A549 (cell line): Measurements from ENCODE around the gene FAM216A. TPM values are rescaled to one million over a fixed set of nuclear protein-coding genes. Genes with fewer than 3 reads are reported as not detected.

Source experiments
- ATAC-seq, 2 experiments: fragments of 200-7000 bp in 1 of 2; fragments of >200 bp in 1 of 2; cut with Nextera tagmentation in 1 of 2; cut with Tn5 transposase in 1 of 2; 3 replicates each; pipeline versions ENCODE4 v1.8.0 to v1.9.1; 2018 to 2020; ENCODE audit warnings: mild to moderate bottlenecking in 1 of 2, moderate library complexity in 1 of 2
- CTCF ChIA-PET: fragments of 300-600 bp; sonication (Branson Sonifier 250); formaldehyde crosslinking; extraction: SDS; loops from one replicate; lab custom pipeline; 2021; ENCODE audit warnings: antibody characterized with exemption, inconsistent platforms; lab: Yijun Ruan, JAX
- POLR2A ChIA-PET: fragments of 350-600 bp; formaldehyde crosslinking; extraction: SDS; loops from one replicate; lab custom pipeline; 2021; ENCODE audit warnings: antibody characterized with exemption, inconsistent platforms; lab: Yijun Ruan, JAX
- DNase-seq, 2 experiments: peaks; one replicate each; pipeline versions ENCODE4 v3.0.0 to v3.0.0-alpha.2; 2011 to 2016; ENCODE audit warnings: low read depth in 1 of 2, low spot score in 1 of 2
- FAIRE-seq: peaks from 2 replicates; lab custom pipeline; 2011; peaks lifted over from hg19 to GRCh38; lab: Jason Lieb, UNC
- H3K27ac ChIP-seq, 2 experiments: fragments of >200 bp; sonication (Bioruptor Twin); formaldehyde crosslinking; 3 replicates each; pipeline ENCODE4 v1.5.1; 2016 to 2017
- H3K4me1 ChIP-seq: fragments of >200 bp; sonication (Bioruptor Twin); formaldehyde crosslinking; 3 replicates; pipeline ENCODE4 v1.6.1; 2016
- H3K4me2 ChIP-seq: fragments of >200 bp; sonication (Bioruptor Twin); formaldehyde crosslinking; 3 replicates; pipeline ENCODE4 v1.6.1; 2016
- H3K4me3 ChIP-seq: fragments of >200 bp; sonication (Bioruptor Twin); formaldehyde crosslinking; 3 replicates; pipeline ENCODE4 v1.5.1; 2016
- H3K9me3 ChIP-seq: fragments of >200 bp; sonication (Bioruptor Twin); formaldehyde crosslinking; 3 replicates; pipeline ENCODE4 v1.6.1; 2016
- BHLHE40 ChIP-seq: IDR thresholded peaks from 2 replicates; pipeline ENCODE4 v1.6.1; 2012; ENCODE audit warnings: low read depth, low read length, inconsistent platforms
- CHD2 ChIP-seq: fragments of 150-350 bp; IDR thresholded peaks from 2 replicates; pipeline ENCODE4 v1.6.1; 2014; ENCODE audit warnings: low read length; ENCODE audit not compliant: partially characterized antibody
- CHD4 ChIP-seq: fragments of 200-600 bp; sonication (generic); IDR thresholded peaks from 2 replicates; pipeline ENCODE4 v1.6.1; 2016; ENCODE audit warnings: antibody characterized with exemption, mild to moderate bottlenecking, borderline replicate concordance
- EHF ChIP-seq: fragments of 250-450 bp; sonication (Bioruptor Pico); IDR thresholded peaks from 2 replicates; pipeline ENCODE4 v1.5.0; 2020; ENCODE audit warnings: mild to moderate bottlenecking
- EHMT2 ChIP-seq: fragments of 200-600 bp; sonication (generic); IDR thresholded peaks from 2 replicates; pipeline ENCODE4 v1.6.1; 2016; ENCODE audit warnings: antibody characterized with exemption, low read depth, mild to moderate bottlenecking, moderate library complexity
- ESRRA ChIP-seq: fragments of 150-350 bp; IDR thresholded peaks from 2 replicates; pipeline ENCODE4 v1.6.1; 2014; ENCODE audit warnings: mild to moderate bottlenecking, low read length, borderline replicate concordance
- FOXS1 ChIP-seq: fragments of 250-450 bp; sonication (Bioruptor Pico); IDR thresholded peaks from 2 replicates; pipeline ENCODE4 v1.5.0; 2020; ENCODE audit warnings: mild to moderate bottlenecking, moderate library complexity
- GATA3 ChIP-seq: IDR thresholded peaks from 2 replicates; pipeline ENCODE4 v1.6.1; 2012; ENCODE audit warnings: borderline replicate concordance
- HDAC2 ChIP-seq: fragments of 200-600 bp; sonication (generic); IDR thresholded peaks from 2 replicates; pipeline ENCODE4 v1.6.1; 2016
- HEYL ChIP-seq: fragments of 250-450 bp; sonication (Bioruptor Pico); IDR thresholded peaks from 2 replicates; pipeline ENCODE4 v1.8.0; 2021; ENCODE audit warnings: mild to moderate bottlenecking, moderate library complexity
- HOXB13 ChIP-seq: fragments of 250-450 bp; sonication (Bioruptor Pico); IDR thresholded peaks from 2 replicates; pipeline ENCODE4 v1.5.0; 2020; ENCODE audit warnings: low read depth, mild to moderate bottlenecking, moderate library complexity
- HOXB5 ChIP-seq: fragments of 250-450 bp; sonication (Bioruptor Pico); IDR thresholded peaks from 2 replicates; pipeline ENCODE4 v1.5.0; 2020; ENCODE audit warnings: mild to moderate bottlenecking, moderate library complexity
- KDM1A ChIP-seq: fragments of 200-600 bp; sonication (generic); IDR thresholded peaks from 2 replicates; pipeline ENCODE4 v1.6.1; 2016; ENCODE audit warnings: low read depth, mild to moderate bottlenecking
- KDM5A ChIP-seq: fragments of 200-600 bp; sonication (generic); IDR thresholded peaks from 2 replicates; pipeline ENCODE4 v1.6.1; 2016; ENCODE audit warnings: antibody characterized with exemption, mild to moderate bottlenecking
- MAFK ChIP-seq: fragments of 450-650 bp; IDR thresholded peaks from 2 replicates; pipeline ENCODE4 v1.6.1; 2014; ENCODE audit not compliant: partially characterized antibody
- MAZ ChIP-seq: fragments of 150-350 bp; IDR thresholded peaks from 2 replicates; pipeline ENCODE4 v1.6.1; 2014; ENCODE audit warnings: antibody characterized with exemption, low read depth, low read length, borderline replicate concordance
- NFE2L2 ChIP-seq: fragments of 150-350 bp; conservative IDR thresholded peaks from 2 replicates; pipeline ENCODE4 v1.6.1; 2014; ENCODE audit warnings: low read length
- NR3C1 ChIP-seq: fragments of >200 bp; sonication (Bioruptor Twin); formaldehyde crosslinking; IDR thresholded peaks from 3 replicates; pipeline ENCODE4 v1.6.1; 2017
- PHF8 ChIP-seq: fragments of 200-600 bp; sonication (generic); IDR thresholded peaks from 2 replicates; pipeline ENCODE4 v1.6.1; 2016; ENCODE audit warnings: low read depth, mild to moderate bottlenecking, antibody characterized with exemption, moderate library complexity, borderline replicate concordance
- POLR2AphosphoS2 ChIP-seq: conservative IDR thresholded peaks from 2 replicates; pipeline ENCODE4 v1.6.1; 2012; ENCODE audit warnings: low read length, improper control_type of control experiment, inconsistent platforms
- RNF2 ChIP-seq: fragments of 200-600 bp; sonication (generic); IDR thresholded peaks from 2 replicates; pipeline ENCODE4 v1.6.1; 2016; ENCODE audit warnings: low read depth, mild to moderate bottlenecking, antibody characterized with exemption, moderate library complexity, borderline replicate concordance
- SMC3 ChIP-seq: fragments of >200 bp; sonication (Bioruptor Twin); formaldehyde crosslinking; IDR thresholded peaks from 3 replicates; pipeline ENCODE4 v1.6.1; 2018; ENCODE audit warnings: inconsistent platforms
- TFCP2L1 ChIP-seq: fragments of 250-450 bp; sonication (Bioruptor Pico); IDR thresholded peaks from 2 replicates; pipeline ENCODE4 v1.5.0; 2021; ENCODE audit warnings: mild to moderate bottlenecking
- ZC3H11A ChIP-seq: fragments of 450-650 bp; IDR thresholded peaks from 2 replicates; pipeline ENCODE4 v1.6.1; 2014; ENCODE audit warnings: antibody characterized with exemption, mild to moderate bottlenecking
- ZNF302 ChIP-seq: fragments of 250-450 bp; sonication (Bioruptor Pico); IDR thresholded peaks from 2 replicates; pipeline ENCODE4 v1.9.0; 2021; ENCODE audit warnings: inconsistent platforms, mild to moderate bottlenecking, moderate library complexity
- ZSCAN20 ChIP-seq: fragments of 250-450 bp; sonication (Bioruptor Pico); IDR thresholded peaks from 2 replicates; pipeline ENCODE4 v1.8.0; 2022; ENCODE audit warnings: mild to moderate bottlenecking, moderate library complexity
- WGBS: methylation state at CpG from one replicate; pipeline ENCODE4 v1.1.6; 2017; ENCODE audit errors: missing lambda C conversion rate; 5-methylcytosine and 5-hydroxymethylcytosine counted together
- polyA plus RNA-seq, 4 experiments: library from polyadenylated mRNA; depleted of rRNA in 3 of 4; stranded (reverse); fragments of >200 nt; fragmentation: RNase III in 1 of 4; extraction: RNeasy Plus Mini Kit Qiagen cat#74134 plus additional on column Dnase treatment in 1 of 4; gene quantifications; 2 replicates in 3 of 4; 3 replicates in 1 of 4; pipeline ENCODE4 v1.2.3, GENCODE V29; 2011 to 2017
- TF ChIP-seq, protein P1 (sequence below): fragments of 200-600 bp; sonication (generic); IDR thresholded peaks from 2 replicates; pipeline ENCODE4 v1.6.1; 2016; ENCODE audit warnings: antibody characterized with exemption, mild to moderate bottlenecking, moderate library complexity
- TF ChIP-seq, protein P2 (sequence below): fragments of 150-350 bp; IDR thresholded peaks from 2 replicates; pipeline ENCODE4 v1.6.1; 2014; ENCODE audit warnings: low read depth, mild to moderate bottlenecking, low read length
- TF ChIP-seq, protein P3 (sequence below): fragments of 450-650 bp; IDR thresholded peaks from 2 replicates; pipeline ENCODE4 v1.6.1; 2014; ENCODE audit warnings: antibody characterized with exemption
- TF ChIP-seq, protein P4 (sequence below): fragments of 250-450 bp; sonication (Bioruptor Pico); IDR thresholded peaks from 2 replicates; pipeline ENCODE4 v1.5.0; 2020; ENCODE audit warnings: low read depth, mild to moderate bottlenecking, moderate library complexity
- TF ChIP-seq, protein P5 (sequence below): fragments of >200 bp; sonication (Bioruptor Twin); formaldehyde crosslinking; IDR thresholded peaks from 2 replicates; pipeline ENCODE4 v1.6.1; 2016
- TF ChIP-seq, protein P6 (sequence below): IDR thresholded peaks from 2 replicates; pipeline ENCODE4 v1.6.1; 2012; ENCODE audit warnings: low read depth, borderline replicate concordance

FAM216A gene
- polyA plus RNA-seq, 2 of the 4 experiments (the other 2 are of a cell fraction) = 18.1 to 40.6 TPM

DNA sequence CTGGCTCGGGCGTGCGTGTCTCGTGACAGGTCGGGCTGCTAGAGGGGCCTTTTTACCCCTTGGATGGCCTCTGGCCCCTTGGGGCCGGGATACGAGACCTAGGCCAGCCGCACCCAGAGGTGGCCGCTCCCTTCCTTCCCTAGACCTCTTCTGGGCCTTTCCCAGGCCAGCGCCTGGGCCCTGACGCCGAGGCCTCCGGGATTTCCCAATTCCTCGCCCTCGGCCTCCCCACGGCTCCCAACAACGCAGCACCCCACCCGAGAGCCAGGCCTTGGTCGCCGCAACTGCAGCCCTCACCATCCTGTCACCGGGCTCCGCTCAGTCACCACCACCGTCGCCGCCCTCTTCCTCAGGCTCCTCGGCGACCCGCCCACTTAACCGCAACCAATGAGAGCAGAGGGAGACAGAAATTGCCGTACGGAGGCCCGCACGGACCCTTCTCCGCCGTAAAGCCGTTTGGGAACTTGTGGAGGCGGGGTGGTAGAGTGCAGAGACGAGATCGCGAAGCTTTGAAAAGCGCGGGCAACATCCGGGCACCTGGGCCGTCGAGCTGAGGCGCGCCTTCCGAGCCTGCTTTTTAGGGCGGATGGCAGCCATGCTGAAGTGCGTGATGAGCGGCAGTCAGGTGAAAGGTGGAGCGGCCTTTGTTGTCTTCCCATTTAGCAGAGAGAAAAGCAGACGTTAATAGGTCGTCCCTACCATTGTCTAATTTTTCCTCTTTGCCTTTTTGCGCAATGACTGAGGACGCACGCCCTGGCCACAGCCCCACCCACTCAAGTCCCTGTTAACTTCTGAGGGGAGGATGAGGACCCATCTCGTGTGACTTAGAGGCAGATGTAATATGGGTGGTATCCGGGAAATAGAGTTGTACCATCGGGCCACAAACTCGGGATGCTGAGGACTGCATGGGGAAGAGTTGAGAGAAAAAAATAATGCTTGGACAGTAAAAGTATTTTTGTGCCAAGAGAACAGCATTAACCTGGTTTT is 33.4 kb downstream of the FAM216A start, which contains the start of the genes RAD9B and VPS29:
RAD9B (plus strand) TSS at position 580 of the 987 bp plus-strand sequence; CDS start at position 587, 7 bp downstream.
VPS29 (minus strand) TSS at position 360 of the 987 bp plus-strand sequence; CDS start at position 300, 60 bp downstream.
- DNase-seq (peak; percentile 96 to 99), ATAC-seq (peak; percentile 99), FAIRE-seq (peak; percentile 18)
- POLR2A ChIA-PET = interaction anchor here (1.0 kb wide), 1 partner anchor 34 kb away, joined by 9 read pairs; the partner anchor contains the start of gene GPN3
- WGBS = 13% methylated on average over 54 of the region's 61 CpGs
- Histone ChIP-seq H3K27ac (peak within 1 kb of the TSS; percentile 79 to 91), H3K4me3 (peak within 1 kb of the TSS; percentile 80), H3K9me3 (peaks cover 6% of the 10 kb centered on the region), H3K4me1 (peaks cover 25% of the 10 kb centered on the region), H3K4me2 (peak within 1 kb of the TSS; percentile 87)
- CTCF ChIA-PET = interaction anchor here (0.5 to 1.9 kb wide), 7 partner anchors 10 to 102 kb away, joined by 3 to 6 read pairs (median 4); partner anchors contain the start of gene FAM216A
- no peak for TF ChIP-seq POLR2AphosphoS2
- TF ChIP-seq, protein P1, sequence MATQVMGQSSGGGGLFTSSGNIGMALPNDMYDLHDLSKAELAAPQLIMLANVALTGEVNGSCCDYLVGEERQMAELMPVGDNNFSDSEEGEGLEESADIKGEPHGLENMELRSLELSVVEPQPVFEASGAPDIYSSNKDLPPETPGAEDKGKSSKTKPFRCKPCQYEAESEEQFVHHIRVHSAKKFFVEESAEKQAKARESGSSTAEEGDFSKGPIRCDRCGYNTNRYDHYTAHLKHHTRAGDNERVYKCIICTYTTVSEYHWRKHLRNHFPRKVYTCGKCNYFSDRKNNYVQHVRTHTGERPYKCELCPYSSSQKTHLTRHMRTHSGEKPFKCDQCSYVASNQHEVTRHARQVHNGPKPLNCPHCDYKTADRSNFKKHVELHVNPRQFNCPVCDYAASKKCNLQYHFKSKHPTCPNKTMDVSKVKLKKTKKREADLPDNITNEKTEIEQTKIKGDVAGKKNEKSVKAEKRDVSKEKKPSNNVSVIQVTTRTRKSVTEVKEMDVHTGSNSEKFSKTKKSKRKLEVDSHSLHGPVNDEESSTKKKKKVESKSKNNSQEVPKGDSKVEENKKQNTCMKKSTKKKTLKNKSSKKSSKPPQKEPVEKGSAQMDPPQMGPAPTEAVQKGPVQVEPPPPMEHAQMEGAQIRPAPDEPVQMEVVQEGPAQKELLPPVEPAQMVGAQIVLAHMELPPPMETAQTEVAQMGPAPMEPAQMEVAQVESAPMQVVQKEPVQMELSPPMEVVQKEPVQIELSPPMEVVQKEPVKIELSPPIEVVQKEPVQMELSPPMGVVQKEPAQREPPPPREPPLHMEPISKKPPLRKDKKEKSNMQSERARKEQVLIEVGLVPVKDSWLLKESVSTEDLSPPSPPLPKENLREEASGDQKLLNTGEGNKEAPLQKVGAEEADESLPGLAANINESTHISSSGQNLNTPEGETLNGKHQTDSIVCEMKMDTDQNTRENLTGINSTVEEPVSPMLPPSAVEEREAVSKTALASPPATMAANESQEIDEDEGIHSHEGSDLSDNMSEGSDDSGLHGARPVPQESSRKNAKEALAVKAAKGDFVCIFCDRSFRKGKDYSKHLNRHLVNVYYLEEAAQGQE = peak; percentile 48
- peak; percentile 87 for TF ChIP-seq PHF8
- TF ChIP-seq CHD4 = no peak
- TF ChIP-seq HOXB5 (CRISPR knock-in tag) = peak; percentile 99
- no peak for TF ChIP-seq ESRRA
- TF ChIP-seq, protein P2, sequence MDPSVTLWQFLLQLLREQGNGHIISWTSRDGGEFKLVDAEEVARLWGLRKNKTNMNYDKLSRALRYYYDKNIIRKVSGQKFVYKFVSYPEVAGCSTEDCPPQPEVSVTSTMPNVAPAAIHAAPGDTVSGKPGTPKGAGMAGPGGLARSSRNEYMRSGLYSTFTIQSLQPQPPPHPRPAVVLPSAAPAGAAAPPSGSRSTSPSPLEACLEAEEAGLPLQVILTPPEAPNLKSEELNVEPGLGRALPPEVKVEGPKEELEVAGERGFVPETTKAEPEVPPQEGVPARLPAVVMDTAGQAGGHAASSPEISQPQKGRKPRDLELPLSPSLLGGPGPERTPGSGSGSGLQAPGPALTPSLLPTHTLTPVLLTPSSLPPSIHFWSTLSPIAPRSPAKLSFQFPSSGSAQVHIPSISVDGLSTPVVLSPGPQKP = no peak
- no peak for TF ChIP-seq NFE2L2
- TF ChIP-seq, protein P3, sequence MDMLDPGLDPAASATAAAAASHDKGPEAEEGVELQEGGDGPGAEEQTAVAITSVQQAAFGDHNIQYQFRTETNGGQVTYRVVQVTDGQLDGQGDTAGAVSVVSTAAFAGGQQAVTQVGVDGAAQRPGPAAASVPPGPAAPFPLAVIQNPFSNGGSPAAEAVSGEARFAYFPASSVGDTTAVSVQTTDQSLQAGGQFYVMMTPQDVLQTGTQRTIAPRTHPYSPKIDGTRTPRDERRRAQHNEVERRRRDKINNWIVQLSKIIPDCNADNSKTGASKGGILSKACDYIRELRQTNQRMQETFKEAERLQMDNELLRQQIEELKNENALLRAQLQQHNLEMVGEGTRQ = peak; percentile 53; the same call in 1 of the 2 replicates
- no peak for TF ChIP-seq HDAC2
- TF ChIP-seq MAZ = no peak
- TF ChIP-seq, protein P4, sequence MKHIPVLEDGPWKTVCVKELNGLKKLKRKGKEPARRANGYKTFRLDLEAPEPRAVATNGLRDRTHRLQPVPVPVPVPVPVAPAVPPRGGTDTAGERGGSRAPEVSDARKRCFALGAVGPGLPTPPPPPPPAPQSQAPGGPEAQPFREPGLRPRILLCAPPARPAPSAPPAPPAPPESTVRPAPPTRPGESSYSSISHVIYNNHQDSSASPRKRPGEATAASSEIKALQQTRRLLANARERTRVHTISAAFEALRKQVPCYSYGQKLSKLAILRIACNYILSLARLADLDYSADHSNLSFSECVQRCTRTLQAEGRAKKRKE (CRISPR knock-in tag) = peak; percentile 99
- no peak for TF ChIP-seq ZC3H11A
- no peak for TF ChIP-seq MAFK
- TF ChIP-seq, protein P5, sequence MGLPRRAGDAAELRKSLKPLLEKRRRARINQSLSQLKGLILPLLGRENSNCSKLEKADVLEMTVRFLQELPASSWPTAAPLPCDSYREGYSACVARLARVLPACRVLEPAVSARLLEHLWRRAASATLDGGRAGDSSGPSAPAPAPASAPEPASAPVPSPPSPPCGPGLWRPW = no peak
- no peak for TF ChIP-seq KDM1A
- peak; percentile 77 for TF ChIP-seq CHD2
- TF ChIP-seq, protein P6, sequence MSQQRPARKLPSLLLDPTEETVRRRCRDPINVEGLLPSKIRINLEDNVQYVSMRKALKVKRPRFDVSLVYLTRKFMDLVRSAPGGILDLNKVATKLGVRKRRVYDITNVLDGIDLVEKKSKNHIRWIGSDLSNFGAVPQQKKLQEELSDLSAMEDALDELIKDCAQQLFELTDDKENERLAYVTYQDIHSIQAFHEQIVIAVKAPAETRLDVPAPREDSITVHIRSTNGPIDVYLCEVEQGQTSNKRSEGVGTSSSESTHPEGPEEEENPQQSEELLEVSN = peak; percentile 100
- TF ChIP-seq RNF2 = peak; percentile 88; the same call in 1 of the 2 replicates
- peak; percentile 99 for TF ChIP-seq EHF (CRISPR knock-in tag)
- TF ChIP-seq EHMT2 = no peak
- TF ChIP-seq SMC3 = peak; percentile 28; the same call in 1 of the 3 replicates
- no peak for TF ChIP-seq NR3C1
- TF ChIP-seq BHLHE40 = no peak
- peak; percentile 97 for TF ChIP-seq HEYL (CRISPR knock-in tag)
- peak; percentile 53; the same call in 1 of the 2 replicates for TF ChIP-seq GATA3
- peak; percentile 96 for TF ChIP-seq ZSCAN20
- peak; percentile 98 for TF ChIP-seq FOXS1 (CRISPR knock-in tag)
- peak; percentile 97 for TF ChIP-seq TFCP2L1 (CRISPR knock-in tag)
- TF ChIP-seq ZNF302 (CRISPR knock-in tag) = peak; percentile 98
- TF ChIP-seq HOXB13 (CRISPR knock-in tag) = peak; percentile 99
- TF ChIP-seq KDM5A = 0 out of 2 replicates have a peak, but pooled peaks have one; percentile 38
